SHP77 treated with DMSO at 0.1 percent for 48 hours (cell line): ENCODE data around the gene USF2.
"Not testable (repeated sequence)": the region's sequence is repeated elsewhere in the genome, so short reads cannot be mapped to it uniquely, and the experiment has no call there.

ENCODE experiments used
- DNase-seq: peaks from one replicate; lab custom pipeline; 2025; lab: John Stamatoyannopoulos, UW

The USF2 gene

GRCh38 chr19:35268536-35269437, at the start of gene USF2:
Gene USF2 (plus strand): TSS chr19:35268962. CDS start chr19:35269102, 140 bp downstream.
- no peak for DNase-seq

GRCh38 chr19:35219008-35219407, 49.8 kb upstream of the USF2 start:
- DNase-seq: no peak

GRCh38 chr19:35220315-35220921, 48.3 kb upstream of the USF2 start:
- no peak for DNase-seq

GRCh38 chr19:35220973-35221590, 47.7 kb upstream of the USF2 start:
- DNase-seq: not testable (repeated sequence)

- DNase-seq: no peak
Measured at GRCh38 chr19:35222373-35223015, 46.3 kb upstream of the USF2 start.

- DNase-seq: no peak
Measured at GRCh38 chr19:35223084-35223790, 45.5 kb upstream of the USF2 start.

- no peak for DNase-seq
Measured at GRCh38 chr19:35223862-35224505, 44.8 kb upstream of the USF2 start.

- DNase-seq: no peak
Measured at GRCh38 chr19:35224681-35225571, 43.8 kb upstream of the USF2 start.

GRCh38 chr19:35225951-35226350, 42.8 kb upstream of the USF2 start:
- no peak for DNase-seq

GRCh38 chr19:35226748-35227147, 42.0 kb upstream of the USF2 start:
- no peak for DNase-seq

- DNase-seq: no peak
Measured at GRCh38 chr19:35228177-35228930, 40.4 kb upstream of the USF2 start, which contains the start of gene FAM187B. Gene FAM187B (minus strand): TSS chr19:35228739. CDS start chr19:35228680, 59 bp downstream.

- DNase-seq: no peak
Measured at GRCh38 chr19:35229601-35230000, 39.2 kb upstream of the USF2 start.

- no peak for DNase-seq
Measured at GRCh38 chr19:35231956-35232645, 36.7 kb upstream of the USF2 start.

- no peak for DNase-seq
Measured at GRCh38 chr19:35232912-35233311, 35.9 kb upstream of the USF2 start.

- no peak for DNase-seq
Measured at GRCh38 chr19:35236638-35237400, 31.9 kb upstream of the USF2 start.

GRCh38 chr19:35239597-35239996, 29.2 kb upstream of the USF2 start:
- DNase-seq: not testable (repeated sequence)

- DNase-seq: no peak
Measured at GRCh38 chr19:35240327-35240726, 28.4 kb upstream of the USF2 start.

GRCh38 chr19:35241417-35241816, 27.3 kb upstream of the USF2 start:
- no peak for DNase-seq
